GM19463 (cell line): ENCODE data around the gene CITED4.
A peak's percentile ranks its signal among the peaks of the same experiment; 100 is the strongest.

Source experiments
- ATAC-seq: cut with Tn5 transposase; IDR thresholded peaks from one replicate; pipeline ENCODE4 v1.9.1; 2021; ENCODE audit warnings: mild to moderate bottlenecking, moderate library complexity; ENCODE audit not compliant: unreplicated experiment

CITED4 gene

GRCh38 chr1:40838045-40838979 lies 23.9 kb downstream of the CITED4 start:
- ATAC-seq = no peak

DNA sequence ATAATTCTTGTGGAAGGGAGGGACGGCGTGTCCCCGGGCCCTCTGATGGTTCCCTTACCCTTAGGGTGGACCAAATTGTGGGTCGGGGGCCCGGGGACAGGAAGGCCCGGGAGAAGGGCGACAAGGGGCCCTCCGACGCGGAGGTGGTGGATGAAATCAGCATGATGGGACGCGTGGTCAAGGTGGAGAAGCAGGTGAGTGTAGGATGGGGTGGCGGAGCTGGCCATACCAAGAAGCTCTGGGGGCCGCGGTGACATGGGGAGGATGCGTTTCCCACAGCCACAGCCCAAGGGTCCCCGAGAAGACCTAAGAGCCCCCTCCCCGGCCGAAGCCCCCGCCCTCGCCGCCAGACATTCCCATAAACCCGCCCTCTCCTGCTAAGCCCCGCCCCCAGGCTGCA lies 24.6 kb downstream of the CITED4 start:
- no peak for ATAC-seq

DNA sequence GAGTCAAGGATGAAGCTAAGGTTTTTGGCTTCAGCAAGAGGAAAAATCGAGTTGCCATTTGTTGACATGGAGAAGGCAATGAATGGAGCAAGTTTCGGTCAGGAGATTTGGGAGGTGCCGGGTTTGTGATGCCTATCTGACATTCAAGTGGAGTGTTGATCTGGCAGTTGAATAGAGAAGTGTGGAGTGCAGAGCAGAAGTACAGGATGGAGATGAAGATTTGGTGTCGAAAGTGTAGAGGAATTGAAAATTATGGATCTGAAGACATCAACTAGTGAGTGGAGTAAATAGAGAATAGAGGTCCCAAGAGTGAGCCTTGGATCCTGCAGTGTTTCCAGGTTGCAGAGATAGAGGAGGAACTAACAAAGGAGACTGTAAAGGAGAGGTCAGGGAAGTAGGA lies 25.9 kb downstream of the CITED4 start:
- no peak for ATAC-seq

- ATAC-seq = no peak
These were observed 27.1 kb downstream of the CITED4 start for GRCh38 chr1:40834968-40835545.

DNA sequence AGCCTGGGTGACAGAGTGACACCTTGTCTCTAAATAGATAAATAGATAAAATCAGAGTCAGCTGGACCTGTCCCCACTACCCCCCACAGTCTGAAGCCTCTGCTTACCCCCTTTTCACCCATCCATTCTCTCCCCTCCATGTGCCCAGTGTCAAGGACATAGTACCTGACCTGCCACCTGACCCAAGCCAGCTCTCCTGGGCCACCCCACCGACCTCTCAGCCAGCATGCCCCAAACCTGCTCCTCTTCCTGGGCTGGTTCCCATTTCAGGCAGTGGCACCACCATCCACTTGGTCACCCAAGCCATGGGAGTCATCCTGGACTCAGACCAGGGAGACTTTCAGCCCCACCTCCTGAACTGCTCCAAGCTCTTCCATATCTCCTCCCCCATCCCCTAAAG lies 28.2 kb downstream of the CITED4 start:
- ATAC-seq = no peak

GRCh38 chr1:40831001-40831732 lies 31.0 kb downstream of the CITED4 start:
- no peak for ATAC-seq

- no peak for ATAC-seq
These were observed 31.7 kb downstream of the CITED4 start for GRCh38 chr1:40830419-40830943.

- no peak for ATAC-seq
These were observed 32.4 kb downstream of the CITED4 start for GRCh38 chr1:40829631-40830245.

DNA sequence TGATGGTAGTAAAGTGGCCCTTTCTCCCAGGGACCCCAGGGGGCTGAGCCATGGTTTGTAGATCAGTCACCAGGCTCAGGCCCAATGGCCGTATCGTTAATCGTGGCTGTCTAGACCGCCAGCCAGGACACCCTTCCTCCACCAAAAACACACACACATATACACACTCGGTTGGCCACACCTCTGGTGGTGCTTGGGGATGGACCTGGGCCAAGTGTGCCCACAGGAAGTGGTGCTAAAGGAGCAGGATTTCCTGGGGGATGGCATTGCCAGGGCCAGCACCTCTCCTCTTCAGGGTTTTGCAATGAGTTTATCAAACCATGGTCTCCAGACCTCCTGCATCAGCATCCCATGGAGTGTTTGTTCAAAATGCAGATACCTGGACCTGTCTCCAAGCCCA lies 36.2 kb downstream of the CITED4 start:
- ATAC-seq = no peak

GRCh38 chr1:40825435-40825788 lies 36.8 kb downstream of the CITED4 start:
- peak; percentile 92 for ATAC-seq

- no peak for ATAC-seq
These were observed 37.4 kb downstream of the CITED4 start for GRCh38 chr1:40824591-40825434.

GRCh38 chr1:40823983-40824382 lies 38.2 kb downstream of the CITED4 start:
- no peak for ATAC-seq

DNA sequence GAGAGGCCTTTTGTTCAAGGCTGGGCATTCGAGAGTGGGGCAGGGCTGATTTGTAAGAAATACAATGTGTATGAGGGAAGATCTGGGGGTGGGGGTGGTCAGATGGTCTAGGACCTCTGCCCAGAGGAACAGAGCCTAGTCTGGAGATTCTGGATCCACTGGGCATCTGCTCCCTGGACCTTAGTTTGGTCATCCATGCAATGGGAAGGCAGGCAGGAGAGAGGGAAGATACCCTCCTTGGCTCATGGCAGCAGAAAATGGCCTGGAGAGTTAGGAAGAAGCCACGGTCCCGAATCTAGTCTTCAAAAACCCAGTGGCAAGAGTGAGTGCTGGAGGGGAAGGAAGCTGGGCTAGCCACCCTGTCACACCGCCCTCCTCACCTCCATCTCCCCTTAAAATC lies 38.8 kb downstream of the CITED4 start:
- no peak for ATAC-seq

GRCh38 chr1:40822890-40823289 lies 39.3 kb downstream of the CITED4 start:
- ATAC-seq = no peak

DNA sequence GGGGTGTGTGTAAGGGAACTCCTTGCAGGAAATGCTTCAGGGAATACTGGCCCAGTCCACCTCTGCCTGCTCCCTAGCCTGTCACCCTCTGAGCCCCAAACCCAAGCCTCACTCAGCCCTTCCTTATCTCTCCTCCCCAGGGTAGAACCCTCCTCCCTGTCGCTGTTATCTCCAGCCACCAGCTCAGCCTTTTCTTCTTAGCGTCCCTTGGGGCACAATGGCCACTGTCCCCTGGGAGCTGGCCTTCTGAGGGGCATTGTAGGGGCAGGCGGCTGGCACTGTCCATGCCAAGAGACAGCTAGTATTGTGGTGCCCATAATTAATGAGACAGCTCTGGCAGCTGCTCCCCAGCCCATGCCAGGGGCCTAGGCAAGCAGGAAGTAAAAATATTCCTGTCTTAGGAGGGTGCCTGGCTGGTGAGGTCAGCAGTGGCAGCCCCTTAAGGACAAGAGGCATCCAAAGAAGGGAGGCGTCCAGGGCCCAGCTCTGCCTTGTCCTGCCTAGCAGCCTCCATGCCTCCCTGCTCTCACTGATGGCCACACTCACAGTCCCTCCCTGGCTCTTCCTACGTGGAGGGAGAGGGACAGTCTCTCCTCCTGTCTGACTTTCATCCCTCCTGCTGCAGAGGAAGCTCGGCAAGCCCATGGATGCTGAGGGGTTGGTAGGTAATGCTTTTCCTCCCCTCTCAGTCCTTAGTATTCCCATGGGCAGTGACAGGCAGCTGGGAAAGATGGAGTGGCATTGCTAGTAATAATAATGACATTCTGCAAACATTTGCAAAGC lies 41.1 kb downstream of the CITED4 start:
- no peak for ATAC-seq

GRCh38 chr1:40820251-40820797 lies 41.8 kb downstream of the CITED4 start:
- ATAC-seq = no peak

GRCh38 chr1:40819101-40819500 lies 43.1 kb downstream of the CITED4 start:
- ATAC-seq = no peak

DNA sequence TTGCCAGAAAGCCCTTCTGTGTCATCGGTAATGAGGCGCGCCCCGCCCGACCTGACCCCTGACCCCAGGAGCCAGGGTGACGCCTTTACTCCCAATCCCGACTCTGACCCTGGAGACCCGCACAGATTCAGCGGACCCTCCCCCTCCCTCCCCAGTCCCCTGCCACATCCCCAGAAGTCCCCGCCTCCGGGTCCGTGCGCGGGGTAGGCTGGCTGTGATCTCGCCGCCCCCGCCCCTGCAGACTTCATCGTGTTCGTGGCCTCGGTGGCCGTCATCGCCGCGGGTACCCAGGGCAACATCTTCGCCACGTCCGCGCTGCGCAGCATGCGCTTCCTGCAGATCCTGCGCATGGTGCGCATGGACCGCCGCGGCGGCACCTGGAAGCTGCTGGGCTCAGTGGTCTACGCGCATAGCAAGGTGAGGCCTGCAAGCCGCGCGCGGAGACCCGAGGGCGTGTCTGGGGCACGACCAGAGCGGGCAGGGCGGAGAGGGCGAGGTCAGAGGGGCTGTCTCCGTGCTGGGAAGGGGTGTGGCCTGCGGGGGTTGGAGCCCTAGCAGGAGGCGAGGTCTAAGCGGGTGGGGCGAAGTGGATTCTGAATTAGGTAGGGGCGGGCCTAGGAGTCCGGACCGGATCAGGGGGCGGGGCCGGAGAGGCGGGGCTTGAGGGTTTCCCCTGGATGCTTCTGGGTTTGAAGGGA lies 43.8 kb downstream of the CITED4 start:
- peak; percentile 88 for ATAC-seq
